Thyroid gland (tissue), 4 donors: ENCODE measurements around the gene COTL1.

Source experiments
- POLR2A ChIP-seq, 2 donors: fragments of 450-650 bp; IDR thresholded peaks; one replicate each; pipeline ENCODE4 v1.6.1; 2017; ENCODE audit warnings: antibody characterized with exemption in 2 of 2, mild to moderate bottlenecking in 2 of 2, moderate library complexity in 1 of 2
- TF ChIP-seq, protein P1 (sequence below), 6 experiments: fragments of 200-600 bp in 3 of 6; fragments of 450-650 bp in 3 of 6; sonication (generic) in 3 of 6; IDR thresholded peaks; one replicate each; pipeline ENCODE4 v1.5.1; 2016 to 2019; ENCODE audit warnings: antibody characterized with exemption in 6 of 6, mild to moderate bottlenecking in 2 of 6, inconsistent platforms in 1 of 6, moderate library complexity in 1 of 6

GRCh38 chr16:84577034-84577803 is 40.7 kb downstream of the COTL1 start:
- TF ChIP-seq, protein P1, sequence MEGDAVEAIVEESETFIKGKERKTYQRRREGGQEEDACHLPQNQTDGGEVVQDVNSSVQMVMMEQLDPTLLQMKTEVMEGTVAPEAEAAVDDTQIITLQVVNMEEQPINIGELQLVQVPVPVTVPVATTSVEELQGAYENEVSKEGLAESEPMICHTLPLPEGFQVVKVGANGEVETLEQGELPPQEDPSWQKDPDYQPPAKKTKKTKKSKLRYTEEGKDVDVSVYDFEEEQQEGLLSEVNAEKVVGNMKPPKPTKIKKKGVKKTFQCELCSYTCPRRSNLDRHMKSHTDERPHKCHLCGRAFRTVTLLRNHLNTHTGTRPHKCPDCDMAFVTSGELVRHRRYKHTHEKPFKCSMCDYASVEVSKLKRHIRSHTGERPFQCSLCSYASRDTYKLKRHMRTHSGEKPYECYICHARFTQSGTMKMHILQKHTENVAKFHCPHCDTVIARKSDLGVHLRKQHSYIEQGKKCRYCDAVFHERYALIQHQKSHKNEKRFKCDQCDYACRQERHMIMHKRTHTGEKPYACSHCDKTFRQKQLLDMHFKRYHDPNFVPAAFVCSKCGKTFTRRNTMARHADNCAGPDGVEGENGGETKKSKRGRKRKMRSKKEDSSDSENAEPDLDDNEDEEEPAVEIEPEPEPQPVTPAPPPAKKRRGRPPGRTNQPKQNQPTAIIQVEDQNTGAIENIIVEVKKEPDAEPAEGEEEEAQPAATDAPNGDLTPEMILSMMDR (IDR thresholded peaks at IDR 0.05), result no peak
- TF ChIP-seq POLR2A (IDR thresholded peaks at IDR 0.05), result no peak
